Measurements from ENCODE around the gene B3GNT5. TPM values are rescaled to one million over a fixed set of nuclear protein-coding genes. Genes with fewer than 3 reads are reported as not detected.

The B3GNT5 gene
- total RNA-seq, 1 experiment from 2014 or later = 2.2 TPM

DNA sequence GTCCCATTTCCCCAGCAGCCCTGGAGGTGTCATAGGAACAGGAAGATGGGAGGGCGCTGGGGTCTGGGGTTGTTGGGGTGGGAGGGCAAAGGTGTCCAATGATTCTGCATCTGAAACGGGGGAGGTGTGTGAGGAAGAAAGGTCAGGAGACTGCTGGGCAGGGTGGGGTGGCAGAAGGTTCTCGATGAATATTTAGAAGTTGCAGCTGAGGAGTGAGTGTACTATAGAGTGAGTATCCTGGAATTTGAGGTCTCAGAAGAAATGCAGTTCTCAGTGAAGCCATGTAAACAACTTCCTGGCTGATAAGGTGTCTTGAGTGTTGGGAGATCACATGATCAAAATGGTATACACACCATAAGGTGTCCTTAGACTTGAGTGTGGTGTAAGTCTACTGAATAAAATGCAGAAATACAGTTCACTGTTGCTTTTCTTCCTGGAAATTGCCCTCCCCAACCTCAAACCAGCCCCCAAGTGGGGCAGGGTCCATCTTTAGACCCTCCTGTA, 9.9 kb downstream of the B3GNT5 start:
- DNase-seq (ENCODE audit: low read depth in 1 of 2, low spot score in 2 of 2) = no peak
- H3K27me3 ChIP-seq (replicated peaks) = no peaks in the 10 kb centered on the region
- peaks cover 7% of the 10 kb centered on the region for H3K4me1 ChIP-seq (replicated peaks)
- H3K4me3 ChIP-seq = no peak overlapping the region
- H3K9me3 ChIP-seq (replicated peaks) = no peaks in the 10 kb centered on the region
- no peaks in the 10 kb centered on the region for H3K36me3 ChIP-seq
- no peak overlapping the region for H3K27ac ChIP-seq

DNA sequence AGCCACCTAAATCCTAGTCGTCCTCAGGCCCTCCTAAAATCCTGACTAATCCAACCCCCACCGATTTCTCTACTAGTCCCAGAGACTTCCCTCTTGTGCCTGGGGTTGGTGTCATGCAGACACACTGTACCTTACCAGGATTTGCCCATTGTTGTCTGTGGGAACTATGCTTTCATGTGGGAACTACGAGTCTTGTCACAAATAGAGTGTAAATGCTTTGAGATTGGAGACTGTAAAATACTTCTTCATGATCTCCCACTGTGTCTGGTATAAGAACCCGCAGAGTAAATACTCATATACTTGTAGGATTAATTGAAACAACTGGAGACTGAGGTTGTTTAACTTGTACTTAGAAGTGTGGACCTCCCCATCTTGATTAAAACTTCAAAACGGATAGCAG, 11.2 kb downstream of the B3GNT5 start:
- Histone ChIP-seq H3K4me1 (replicated peaks) (peaks cover 7% of the 10 kb centered on the region), H3K27me3 (replicated peaks) (no peaks in the 10 kb centered on the region), H3K36me3 (no peaks in the 10 kb centered on the region), H3K9me3 (replicated peaks) (no peaks in the 10 kb centered on the region), H3K4me3 (no peak overlapping the region), H3K27ac (no peak overlapping the region)
- no peak for DNase-seq (ENCODE audit: low read depth in 1 of 2, low spot score in 2 of 2)

DNA sequence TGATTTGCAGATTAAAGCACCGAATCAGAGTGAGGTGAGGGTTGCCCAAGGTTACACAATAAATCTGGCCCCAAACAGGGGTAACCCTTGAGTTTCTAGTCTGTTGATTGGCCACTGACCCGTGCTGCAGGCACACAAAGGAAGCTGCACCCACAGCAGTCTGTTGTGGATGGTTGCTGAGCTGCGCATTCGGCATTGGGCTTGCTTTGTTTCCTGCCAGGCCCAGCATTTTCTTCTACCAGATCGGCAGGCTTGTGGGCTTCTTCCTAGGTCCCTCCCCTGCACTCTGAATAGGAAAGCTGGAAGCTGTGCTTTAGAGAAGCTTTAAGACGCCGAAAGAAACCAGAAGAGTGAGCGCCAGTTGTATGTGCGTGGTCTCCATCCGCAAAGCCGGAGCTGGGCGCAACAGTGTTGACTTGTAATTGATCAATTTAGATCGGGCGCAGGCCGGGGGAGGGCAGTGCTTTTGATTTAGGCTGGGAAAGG, 12.1 kb downstream of the B3GNT5 start:
- Histone ChIP-seq H3K36me3 (no peaks in the 10 kb centered on the region), H3K4me1 (replicated peaks) (peaks cover 7% of the 10 kb centered on the region), H3K9me3 (replicated peaks) (no peaks in the 10 kb centered on the region), H3K27ac (no peak overlapping the region), H3K4me3 (no peak overlapping the region), H3K27me3 (replicated peaks) (no peaks in the 10 kb centered on the region)
- DNase-seq (ENCODE audit: low read depth in 1 of 2, low spot score in 2 of 2) = no peak

DNA sequence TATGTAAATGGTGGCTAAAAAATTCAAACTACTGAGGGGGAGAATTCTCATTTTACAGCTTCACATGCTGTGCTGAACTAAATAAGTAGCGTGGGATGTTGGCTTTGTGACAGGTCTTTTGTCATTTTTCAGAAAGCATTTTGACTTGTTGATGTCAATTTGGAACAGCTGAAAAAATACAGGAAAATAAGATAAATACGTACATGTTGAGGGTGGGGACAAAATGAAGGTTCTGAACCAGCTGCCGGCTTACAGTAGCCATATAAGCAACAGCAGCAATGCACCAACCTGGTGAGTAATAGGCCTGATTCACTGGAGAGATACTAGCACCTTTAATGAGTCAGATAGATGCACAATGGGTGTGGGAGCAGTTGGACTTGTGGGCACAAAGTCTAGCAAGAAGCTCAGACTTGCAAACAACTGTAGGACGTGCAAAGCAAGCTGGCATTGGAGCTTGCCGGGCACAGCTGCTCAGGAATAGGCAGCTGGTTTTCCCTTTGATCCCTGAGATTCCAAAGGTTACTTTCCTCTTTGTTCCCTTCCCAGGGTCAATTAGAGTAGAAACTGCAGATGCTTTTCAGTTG, 12.9 kb downstream of the B3GNT5 start:
- H3K27ac ChIP-seq = no peak overlapping the region
- peak; percentile 23 to 56 for DNase-seq (ENCODE audit: low read depth in 1 of 2, low spot score in 2 of 2)
- no peaks in the 10 kb centered on the region for H3K36me3 ChIP-seq
- peaks cover 7% of the 10 kb centered on the region for H3K4me1 ChIP-seq (replicated peaks)
- no peak overlapping the region for H3K4me3 ChIP-seq
- H3K9me3 ChIP-seq (replicated peaks) = no peaks in the 10 kb centered on the region
- no peaks in the 10 kb centered on the region for H3K27me3 ChIP-seq (replicated peaks)

DNA sequence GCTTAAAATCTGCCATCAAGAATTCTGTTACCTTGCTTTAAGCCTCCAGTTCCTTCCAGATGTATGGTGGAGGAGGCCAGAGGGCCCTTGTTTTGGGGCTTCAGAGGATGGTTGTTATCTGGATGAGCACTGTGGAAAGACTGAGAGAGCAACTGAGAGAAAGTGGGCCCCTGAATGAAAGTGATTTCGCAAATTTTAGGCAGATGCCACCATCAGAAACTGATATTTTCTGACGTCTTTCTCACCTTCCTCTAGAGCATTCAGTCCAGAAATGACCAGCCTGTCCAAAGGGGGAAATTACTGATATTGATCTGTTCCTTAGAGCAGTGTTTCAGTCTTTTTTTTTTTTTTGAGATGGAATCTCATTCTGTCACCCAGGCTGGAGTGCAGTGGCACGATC, 13.4 kb downstream of the B3GNT5 start:
- Histone ChIP-seq H3K27ac (no peak overlapping the region), H3K27me3 (replicated peaks) (no peaks in the 10 kb centered on the region), H3K36me3 (no peaks in the 10 kb centered on the region), H3K9me3 (replicated peaks) (no peaks in the 10 kb centered on the region), H3K4me1 (replicated peaks) (peaks cover 7% of the 10 kb centered on the region), H3K4me3 (no peak overlapping the region)
- DNase-seq (ENCODE audit: low read depth in 1 of 2, low spot score in 2 of 2) = no peak

DNA sequence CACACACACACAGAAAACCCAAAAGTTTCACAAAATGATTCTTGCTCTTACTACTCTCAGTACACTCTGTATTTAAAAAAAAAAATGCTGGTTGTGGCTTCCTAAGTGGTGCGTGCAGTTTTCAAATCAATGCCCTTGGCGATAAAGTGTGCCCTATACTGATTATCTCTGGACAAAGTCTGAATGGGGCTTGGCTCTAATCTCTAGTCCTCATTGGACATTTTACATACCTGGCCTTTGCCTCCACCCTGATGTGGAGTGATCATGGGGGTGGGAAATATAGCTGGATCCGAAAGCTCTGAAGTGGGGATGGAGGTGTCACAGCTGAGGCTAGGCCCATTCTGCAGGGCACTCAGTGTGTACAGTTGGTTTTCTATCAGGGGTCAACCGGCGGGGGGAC, 14.1 kb downstream of the B3GNT5 start:
- no peak for DNase-seq (ENCODE audit: low read depth in 1 of 2, low spot score in 2 of 2)
- H3K27ac ChIP-seq = no peak overlapping the region
- H3K4me1 ChIP-seq (replicated peaks) = peaks cover 7% of the 10 kb centered on the region
- no peaks in the 10 kb centered on the region for H3K9me3 ChIP-seq (replicated peaks)
- no peaks in the 10 kb centered on the region for H3K27me3 ChIP-seq (replicated peaks)
- no peaks in the 10 kb centered on the region for H3K36me3 ChIP-seq
- no peak overlapping the region for H3K4me3 ChIP-seq

DNA sequence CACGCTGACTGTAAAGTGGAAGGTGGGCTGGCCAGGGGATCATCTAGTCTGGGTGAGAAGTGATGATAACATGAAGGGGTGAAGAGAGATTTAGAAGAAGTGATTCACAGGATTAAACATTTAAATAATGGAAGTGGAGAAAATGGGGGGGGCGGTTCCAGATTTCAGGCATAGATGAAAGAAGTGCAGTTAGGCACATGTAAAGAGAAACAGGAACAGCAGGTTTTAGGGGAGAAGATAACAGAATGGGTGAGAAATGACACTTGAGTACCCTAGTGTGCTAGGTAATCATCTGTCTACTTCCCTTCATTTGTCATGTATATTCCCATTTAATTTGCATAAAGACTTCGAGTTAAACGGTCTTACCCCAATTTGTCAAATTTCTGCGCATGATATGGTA, 15.3 kb downstream of the B3GNT5 start:
- Histone ChIP-seq H3K9me3 (replicated peaks) (no peaks in the 10 kb centered on the region), H3K4me3 (no peak overlapping the region), H3K27ac (no peak overlapping the region), H3K27me3 (replicated peaks) (no peaks in the 10 kb centered on the region), H3K36me3 (no peaks in the 10 kb centered on the region), H3K4me1 (replicated peaks) (peaks cover 7% of the 10 kb centered on the region)
- DNase-seq (ENCODE audit: low read depth in 1 of 2, low spot score in 2 of 2) = no peak

DNA sequence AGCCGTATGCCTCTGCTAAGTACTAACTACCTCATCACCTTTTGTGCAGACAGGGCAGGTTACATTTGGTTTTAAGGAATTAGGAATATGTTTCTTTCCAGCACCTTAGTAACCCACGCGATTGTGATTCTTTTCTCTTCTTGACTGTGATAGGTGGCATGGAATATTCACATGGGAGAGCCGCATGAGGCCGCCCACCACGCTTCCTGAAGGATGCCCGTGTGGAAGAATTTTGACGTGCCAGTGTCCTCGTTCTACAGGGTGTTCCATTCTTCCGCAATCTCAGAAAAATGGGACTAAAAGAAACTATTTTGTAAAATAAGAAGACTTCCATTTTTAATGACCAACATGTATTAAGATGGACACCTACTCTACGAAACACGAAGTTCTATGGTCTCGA, 16.3 kb downstream of the B3GNT5 start:
- Histone ChIP-seq H3K27me3 (replicated peaks) (no peaks in the 10 kb centered on the region), H3K4me3 (no peak overlapping the region), H3K4me1 (replicated peaks) (peaks cover 8% of the 10 kb centered on the region), H3K9me3 (replicated peaks) (no peaks in the 10 kb centered on the region), H3K27ac (no peak overlapping the region), H3K36me3 (no peaks in the 10 kb centered on the region)
- no peak for DNase-seq (ENCODE audit: low read depth in 1 of 2, low spot score in 2 of 2)

DNA sequence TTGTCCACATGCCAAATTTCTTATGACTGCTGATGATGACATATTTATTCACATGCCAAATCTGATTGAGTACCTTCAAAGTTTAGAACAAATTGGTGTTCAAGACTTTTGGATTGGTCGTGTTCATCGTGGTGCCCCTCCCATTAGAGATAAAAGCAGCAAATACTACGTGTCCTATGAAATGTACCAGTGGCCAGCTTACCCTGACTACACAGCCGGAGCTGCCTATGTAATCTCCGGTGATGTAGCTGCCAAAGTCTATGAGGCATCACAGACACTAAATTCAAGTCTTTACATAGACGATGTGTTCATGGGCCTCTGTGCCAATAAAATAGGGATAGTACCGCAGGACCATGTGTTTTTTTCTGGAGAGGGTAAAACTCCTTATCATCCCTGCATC, 17.3 kb downstream of the B3GNT5 start:
- Histone ChIP-seq H3K4me1 (replicated peaks) (peaks cover 16% of the 10 kb centered on the region), H3K4me3 (no peak overlapping the region), H3K27me3 (replicated peaks) (no peaks in the 10 kb centered on the region), H3K36me3 (no peaks in the 10 kb centered on the region), H3K27ac (no peak overlapping the region), H3K9me3 (replicated peaks) (no peaks in the 10 kb centered on the region)
- no peak for DNase-seq (ENCODE audit: low read depth in 1 of 2, low spot score in 2 of 2)

DNA sequence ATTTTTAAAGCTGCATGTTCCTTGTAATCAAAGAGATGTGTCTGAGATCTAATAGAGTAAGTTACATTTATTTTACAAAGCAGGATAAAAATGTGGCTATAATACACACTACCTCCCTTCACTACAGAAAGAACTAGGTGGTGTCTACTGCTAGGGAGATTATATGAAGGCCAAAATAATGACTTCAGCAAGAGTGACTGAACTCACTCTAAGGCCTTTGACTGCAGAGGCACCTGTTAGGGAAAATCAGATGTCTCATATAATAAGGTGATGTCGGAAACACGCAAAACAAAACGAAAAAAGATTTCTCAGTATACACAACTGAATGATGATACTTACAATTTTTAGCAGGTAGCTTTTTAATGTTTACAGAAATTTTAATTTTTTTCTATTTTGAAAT, 19.1 kb downstream of the B3GNT5 start:
- no peak overlapping the region for H3K27ac ChIP-seq
- no peak for DNase-seq (ENCODE audit: low read depth in 1 of 2, low spot score in 2 of 2)
- H3K36me3 ChIP-seq = no peaks in the 10 kb centered on the region
- H3K27me3 ChIP-seq (replicated peaks) = no peaks in the 10 kb centered on the region
- H3K4me1 ChIP-seq (replicated peaks) = peaks cover 9% of the 10 kb centered on the region
- no peaks in the 10 kb centered on the region for H3K9me3 ChIP-seq (replicated peaks)
- H3K4me3 ChIP-seq = no peak overlapping the region

DNA sequence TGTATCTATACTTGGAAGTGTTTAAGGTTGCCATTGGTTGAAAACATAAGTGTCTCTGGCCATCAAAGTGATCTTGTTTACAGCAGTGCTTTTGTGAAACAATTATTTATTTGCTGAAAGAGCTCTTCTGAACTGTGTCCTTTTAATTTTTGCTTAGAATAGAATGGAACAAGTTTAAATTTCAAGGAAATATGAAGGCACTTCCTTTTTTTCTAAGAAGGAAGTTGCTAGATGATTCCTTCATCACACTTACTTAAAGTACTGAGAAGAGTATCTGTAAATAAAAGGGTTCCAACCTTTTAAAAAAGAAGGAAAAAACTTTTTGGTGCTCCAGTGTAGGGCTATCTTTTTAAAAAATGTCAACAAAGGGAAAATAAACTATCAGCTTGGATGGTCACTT, 19.7 kb downstream of the B3GNT5 start:
- H3K9me3 ChIP-seq (replicated peaks) = no peaks in the 10 kb centered on the region
- no peak overlapping the region for H3K4me3 ChIP-seq
- no peak for DNase-seq (ENCODE audit: low read depth in 1 of 2, low spot score in 2 of 2)
- H3K36me3 ChIP-seq = no peaks in the 10 kb centered on the region
- H3K27me3 ChIP-seq (replicated peaks) = no peaks in the 10 kb centered on the region
- H3K27ac ChIP-seq = no peak overlapping the region
- H3K4me1 ChIP-seq (replicated peaks) = peaks cover 9% of the 10 kb centered on the region

DNA sequence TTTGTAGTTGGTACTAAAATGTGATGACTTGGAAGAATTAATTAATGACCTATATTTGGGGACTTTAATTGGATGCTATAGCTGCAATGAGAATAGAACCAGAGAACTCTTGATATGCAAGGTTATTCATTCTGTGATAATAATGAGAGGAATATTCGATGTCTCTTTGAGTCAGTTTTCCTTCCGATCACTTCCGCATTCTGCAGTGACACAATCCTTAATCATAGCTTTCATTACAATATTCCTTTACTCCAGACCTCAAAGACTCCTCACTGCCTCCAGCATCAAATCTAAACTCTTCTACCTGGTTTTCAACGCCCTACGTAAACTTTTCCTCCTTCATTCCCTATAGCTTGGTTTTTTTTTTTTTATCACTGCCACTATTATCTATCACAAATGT, 21.6 kb downstream of the B3GNT5 start:
- H3K4me1 ChIP-seq (replicated peaks) = peaks cover 9% of the 10 kb centered on the region
- no peak overlapping the region for H3K4me3 ChIP-seq
- no peaks in the 10 kb centered on the region for H3K27me3 ChIP-seq (replicated peaks)
- no peaks in the 10 kb centered on the region for H3K9me3 ChIP-seq (replicated peaks)
- H3K36me3 ChIP-seq = no peaks in the 10 kb centered on the region
- no peak overlapping the region for H3K27ac ChIP-seq
- DNase-seq (ENCODE audit: low read depth in 1 of 2, low spot score in 2 of 2) = no peak

DNA sequence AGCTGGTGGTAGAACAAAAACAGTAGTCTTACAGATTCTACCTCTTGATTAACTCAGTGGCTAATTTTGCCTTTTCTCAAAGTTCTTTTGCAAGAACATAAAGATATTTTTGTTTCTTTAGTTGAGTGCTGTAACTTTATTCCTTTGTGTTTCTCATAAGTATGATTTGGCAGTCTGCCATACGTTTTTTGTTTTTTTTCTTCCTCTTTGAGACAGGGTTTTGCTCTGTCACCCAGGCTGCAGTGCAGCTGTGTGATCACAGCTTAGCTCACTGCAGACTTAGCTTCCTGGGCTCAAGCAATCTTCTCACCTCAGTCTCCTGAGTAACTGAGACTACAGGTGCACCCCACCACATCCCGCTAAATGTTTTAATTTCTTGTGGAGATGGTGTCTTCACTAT, 22.4 kb downstream of the B3GNT5 start:
- Histone ChIP-seq H3K36me3 (no peaks in the 10 kb centered on the region), H3K9me3 (replicated peaks) (no peaks in the 10 kb centered on the region), H3K4me3 (no peak overlapping the region), H3K27me3 (replicated peaks) (no peaks in the 10 kb centered on the region), H3K27ac (no peak overlapping the region), H3K4me1 (replicated peaks) (peaks cover 9% of the 10 kb centered on the region)
- no peak for DNase-seq (ENCODE audit: low read depth in 1 of 2, low spot score in 2 of 2)

DNA sequence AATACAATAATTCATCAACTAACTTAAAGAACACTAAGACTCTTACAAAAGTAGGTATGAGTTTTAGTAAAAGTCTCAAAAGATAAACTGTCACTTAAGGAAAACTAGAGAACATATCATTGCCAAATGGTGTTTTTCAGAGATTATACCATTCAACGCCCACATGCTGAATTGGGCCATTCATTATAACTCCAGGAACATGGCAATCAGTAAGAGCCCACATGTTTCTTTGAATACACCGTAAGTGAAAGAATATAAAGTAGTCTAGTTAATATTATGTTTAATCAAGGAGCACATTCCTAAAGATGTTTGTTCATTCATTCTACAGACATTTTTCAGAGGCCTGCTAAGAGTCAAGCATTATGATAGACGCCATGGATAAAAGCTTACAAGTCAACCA, 22.9 kb downstream of the B3GNT5 start:
- Histone ChIP-seq H3K27ac (no peak overlapping the region), H3K27me3 (replicated peaks) (no peaks in the 10 kb centered on the region), H3K4me1 (replicated peaks) (peaks cover 9% of the 10 kb centered on the region), H3K36me3 (no peaks in the 10 kb centered on the region), H3K4me3 (no peak overlapping the region), H3K9me3 (replicated peaks) (no peaks in the 10 kb centered on the region)
- DNase-seq (ENCODE audit: low read depth in 1 of 2, low spot score in 2 of 2) = no peak

DNA sequence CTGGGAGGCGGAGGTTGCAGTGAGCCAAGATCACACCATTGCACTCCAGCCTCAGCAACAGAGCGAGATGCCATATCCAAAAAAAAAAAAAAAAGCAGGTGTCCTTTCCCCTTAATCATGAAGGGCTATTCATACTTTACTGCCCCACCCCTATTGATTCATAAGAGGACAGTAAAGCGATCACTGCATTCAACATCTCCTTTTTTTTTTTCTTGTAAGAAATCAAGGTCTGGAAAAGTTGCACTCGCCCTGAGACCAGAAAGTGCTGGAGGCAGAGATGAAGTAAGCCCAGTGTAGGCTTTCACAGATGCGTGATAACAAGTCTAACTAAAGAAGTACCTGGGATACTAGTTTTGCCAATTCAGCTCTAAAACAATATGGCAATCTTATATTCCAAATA, 24.2 kb downstream of the B3GNT5 start:
- no peaks in the 10 kb centered on the region for H3K27me3 ChIP-seq (replicated peaks)
- no peaks in the 10 kb centered on the region for H3K9me3 ChIP-seq (replicated peaks)
- no peaks in the 10 kb centered on the region for H3K36me3 ChIP-seq
- no peak for DNase-seq (ENCODE audit: low read depth in 1 of 2, low spot score in 2 of 2)
- peaks cover 9% of the 10 kb centered on the region for H3K4me1 ChIP-seq (replicated peaks)
- H3K4me3 ChIP-seq = no peak overlapping the region
- no peak overlapping the region for H3K27ac ChIP-seq
